WTC11 (cell line): ENCODE results near the gene MTF2. TPM values are rescaled to one million over a fixed set of nuclear protein-coding genes. Genes with fewer than 3 reads are reported as not detected.

Source experiments
- ATAC-seq: fragments of 200-7000 bp; cut with Tn5 transposase; 2 replicates; pipeline ENCODE4 v1.10.0; 2021; ENCODE audit warnings: mild to moderate bottlenecking, moderate library complexity
- CTCF ChIA-PET: fragments of 300-600 bp; sonication (Branson Sonifier 250); formaldehyde crosslinking; loops from one replicate; lab custom pipeline; 2021; ENCODE audit warnings: antibody characterized with exemption; lab: Charles Lee
- POLR2A ChIA-PET: fragments of 350-600 bp; sonication (Branson Sonifier 250); formaldehyde crosslinking; loops from one replicate; lab custom pipeline; 2021; ENCODE audit warnings: antibody characterized with exemption; lab: Charles Lee
- DNase-seq: peaks from one replicate; pipeline ENCODE4 v3.0.0; 2021; ENCODE audit warnings: low spot score
- H3K27ac Mint-ChIP-seq: 2 replicates; pipeline ENCODE4 v1.8.0; 2021; ENCODE audit warnings: mixed read lengths
- H3K27me3 Mint-ChIP-seq: 2 replicates; pipeline ENCODE4 v1.8.0; 2021; ENCODE audit warnings: low read depth, mild to moderate bottlenecking, moderate library complexity, mixed read lengths
- H3K36me3 Mint-ChIP-seq: 2 replicates; pipeline ENCODE4 v1.8.0; 2021; ENCODE audit warnings: mixed read lengths
- H3K4me1 Mint-ChIP-seq: 2 replicates; pipeline ENCODE4 v1.8.0; 2022; ENCODE audit warnings: mixed read lengths
- H3K4me3 Mint-ChIP-seq: 2 replicates; pipeline ENCODE4 v1.8.0; 2021; ENCODE audit warnings: mild to moderate bottlenecking, moderate library complexity, mixed read lengths
- H3K9me3 Mint-ChIP-seq: 2 replicates; pipeline ENCODE4 v1.8.0; 2021; ENCODE audit warnings: mixed read lengths
- ATF6 ChIP-seq: sonication (generic); formaldehyde crosslinking; IDR thresholded peaks from 2 replicates; pipeline ENCODE4 v1.8.1; 2023; ENCODE audit warnings: mild to moderate bottlenecking, missing genetic modification reagents
- CTCF ChIP-seq: fragments of 200-600 bp; IDR thresholded peaks from 2 replicates; pipeline ENCODE4 v1.8.0; 2022; ENCODE audit warnings: antibody characterized with exemption
- E2F1 ChIP-seq: sonication (generic); formaldehyde crosslinking; IDR thresholded peaks from 2 replicates; pipeline ENCODE4 v1.8.0; 2022; ENCODE audit warnings: mild to moderate bottlenecking, missing genetic modification reagents
- E2F4 ChIP-seq: sonication (generic); formaldehyde crosslinking; IDR thresholded peaks from 2 replicates; pipeline ENCODE4 v1.8.1; 2022; ENCODE audit warnings: low read depth, mild to moderate bottlenecking, moderate library complexity, missing genetic modification reagents, borderline replicate concordance
- ETV6 ChIP-seq: sonication (generic); formaldehyde crosslinking; IDR thresholded peaks from 2 replicates; pipeline ENCODE4 v1.8.1; 2022; ENCODE audit warnings: mild to moderate bottlenecking, missing genetic modification reagents
- FOXP1 ChIP-seq: sonication (generic); formaldehyde crosslinking; IDR thresholded peaks from 2 replicates; pipeline ENCODE4 v1.8.0; 2022; ENCODE audit warnings: missing genetic modification reagents, mild to moderate bottlenecking, moderate library complexity, borderline replicate concordance
- JUN ChIP-seq: sonication (generic); formaldehyde crosslinking; IDR thresholded peaks from 2 replicates; pipeline ENCODE4 v1.8.0; 2023; ENCODE audit warnings: mild to moderate bottlenecking, missing genetic modification reagents
- NFYB ChIP-seq: sonication (generic); formaldehyde crosslinking; conservative IDR thresholded peaks from 2 replicates; pipeline ENCODE4 v1.8.0; 2022; ENCODE audit warnings: low read depth, missing genetic modification reagents
- NR1H2 ChIP-seq: sonication (generic); formaldehyde crosslinking; IDR thresholded peaks from 2 replicates; pipeline ENCODE4 v1.9.0; 2021; ENCODE audit warnings: mild to moderate bottlenecking, moderate library complexity, missing genetic modification reagents
- PREB ChIP-seq: sonication (generic); formaldehyde crosslinking; IDR thresholded peaks from 2 replicates; pipeline ENCODE4 v1.8.1; 2022; ENCODE audit warnings: mild to moderate bottlenecking, missing genetic modification reagents, moderate library complexity, borderline replicate concordance
- SMAD4 ChIP-seq: sonication (generic); formaldehyde crosslinking; IDR thresholded peaks from 2 replicates; pipeline ENCODE4 v1.8.0; 2022; ENCODE audit warnings: mild to moderate bottlenecking, missing genetic modification reagents
- TEAD1 ChIP-seq: sonication (generic); formaldehyde crosslinking; IDR thresholded peaks from 2 replicates; pipeline ENCODE4 v1.8.0; 2022; ENCODE audit warnings: mild to moderate bottlenecking, missing genetic modification reagents
- TEAD4 ChIP-seq: sonication (generic); formaldehyde crosslinking; IDR thresholded peaks from 2 replicates; pipeline ENCODE4 v1.8.0; 2022; ENCODE audit warnings: mild to moderate bottlenecking, missing genetic modification reagents
- USF2 ChIP-seq: sonication (generic); formaldehyde crosslinking; IDR thresholded peaks from 2 replicates; pipeline ENCODE4 v1.8.1; 2023; ENCODE audit warnings: mild to moderate bottlenecking, missing genetic modification reagents, moderate library complexity
- ZNF121 ChIP-seq: sonication (generic); formaldehyde crosslinking; IDR thresholded peaks from 2 replicates; pipeline ENCODE4 v1.8.0; 2023; ENCODE audit warnings: missing genetic modification reagents
- ZNF138 ChIP-seq: sonication (generic); formaldehyde crosslinking; conservative IDR thresholded peaks from 2 replicates; pipeline ENCODE4 v1.8.1; 2022; ENCODE audit warnings: mild to moderate bottlenecking, moderate library complexity, missing genetic modification reagents
- ZNF232 ChIP-seq: sonication (generic); formaldehyde crosslinking; IDR thresholded peaks from 2 replicates; pipeline ENCODE4 v1.8.0; 2022; ENCODE audit warnings: mild to moderate bottlenecking, missing genetic modification reagents
- ZNF317 ChIP-seq: sonication (generic); formaldehyde crosslinking; IDR thresholded peaks from 2 replicates; pipeline ENCODE4 v1.8.1; 2023; ENCODE audit warnings: low read depth, mild to moderate bottlenecking, moderate library complexity, missing genetic modification reagents, borderline replicate concordance
- ZNF425 ChIP-seq: fragments of 250-450 bp; sonication (Bioruptor Pico); conservative IDR thresholded peaks from 2 replicates; pipeline ENCODE4 v1.9.0; 2021; ENCODE audit warnings: mild to moderate bottlenecking
- ZNF671 ChIP-seq: fragments of 250-450 bp; sonication (Bioruptor Pico); IDR thresholded peaks from 2 replicates; pipeline ENCODE4 v1.8.0; 2021; ENCODE audit warnings: mild to moderate bottlenecking
- total RNA-seq: library from RNA; stranded (reverse); gene quantifications from 3 replicates; pipeline ENCODE4 v1.2.3, GENCODE V29; 2021

The MTF2 gene
- total RNA-seq, 1 experiment from 2014 or later = 111 TPM

- ChIA-PET CTCF (no interaction called here), POLR2A (no interaction called here)
- no peaks in the 10 kb centered on the region; the same call in 1 of the 2 replicates for H3K9me3 Mint-ChIP-seq
- no peak overlapping the region for H3K27ac Mint-ChIP-seq
- TF ChIP-seq CTCF = no peak
- TF ChIP-seq SMAD4 (CRISPR knock-in tag) = no peak
- TF ChIP-seq JUN = no peak
- TF ChIP-seq E2F1 (CRISPR knock-in tag) = no peak
- no peak for TF ChIP-seq TEAD4
- peaks cover 6% of the 10 kb centered on the region; the same call in 1 of the 2 replicates for H3K4me1 Mint-ChIP-seq
- DNase-seq (no peak), ATAC-seq (no peak)
- H3K4me3 Mint-ChIP-seq = no peak overlapping the region
- H3K27me3 Mint-ChIP-seq = no peaks in the 10 kb centered on the region
- H3K36me3 Mint-ChIP-seq = no peaks in the 10 kb centered on the region
These were observed 36.0 kb upstream of the MTF2 start for GRCh38 chr1:93043057-93043557.

- no peak for ATAC-seq
- TF ChIP-seq ETV6 (CRISPR knock-in tag) (no peak), ATF6 (CRISPR knock-in tag) (no peak), NR1H2 (CRISPR knock-in tag) (no peak)
- TF ChIP-seq, all 79 proteins: peak for 0
- H3K9me3 Mint-ChIP-seq = no peaks in the 10 kb centered on the region
- H3K4me1 Mint-ChIP-seq = no peaks in the 10 kb centered on the region
- ChIA-PET POLR2A (no interaction called here), CTCF (no interaction called here)
- DNase-seq = no peak
- no peaks in the 10 kb centered on the region for H3K36me3 Mint-ChIP-seq
- H3K4me3 Mint-ChIP-seq = no peak overlapping the region
- no peak overlapping the region for H3K27ac Mint-ChIP-seq
- no peaks in the 10 kb centered on the region; the same call in 1 of the 2 replicates for H3K27me3 Mint-ChIP-seq
These were observed 31.5 kb upstream of the MTF2 start for GRCh38 chr1:93047618-93048017.

- POLR2A ChIA-PET = no interaction called here
- CTCF ChIA-PET = no interaction called here
- Mint-ChIP-seq H3K9me3 (no peaks in the 10 kb centered on the region), H3K4me3 (no peak overlapping the region), H3K27ac (no peak overlapping the region), H3K27me3 (no peaks in the 10 kb centered on the region; the same call in none of the 2 replicates), H3K36me3 (no peaks in the 10 kb centered on the region), H3K4me1 (no peaks in the 10 kb centered on the region)
- DNase-seq (no peak), ATAC-seq (no peak)
- TF ChIP-seq ZNF671 (CRISPR knock-in tag) = no peak
- no peak for TF ChIP-seq ZNF317 (CRISPR knock-in tag)
- TF ChIP-seq FOXP1 (CRISPR knock-in tag) = no peak
- no peak for TF ChIP-seq NFYB
- TF ChIP-seq USF2 (CRISPR knock-in tag) = no peak
- TF ChIP-seq ZNF232 (CRISPR knock-in tag) = no peak
- TF ChIP-seq ZNF138 = no peak
- no peak for TF ChIP-seq PREB (CRISPR knock-in tag)
- no peak for TF ChIP-seq ZNF121 (CRISPR knock-in tag)
- TF ChIP-seq TEAD1 (CRISPR knock-in tag) = no peak
- TF ChIP-seq ATF6 (CRISPR knock-in tag) = no peak
- no peak for TF ChIP-seq ZNF425 (CRISPR knock-in tag)
- TF ChIP-seq E2F4 = no peak
These were observed 27.1 kb upstream of the MTF2 start for GRCh38 chr1:93051961-93052360.
